ENCODE data around the gene TTLL11.

DNA sequence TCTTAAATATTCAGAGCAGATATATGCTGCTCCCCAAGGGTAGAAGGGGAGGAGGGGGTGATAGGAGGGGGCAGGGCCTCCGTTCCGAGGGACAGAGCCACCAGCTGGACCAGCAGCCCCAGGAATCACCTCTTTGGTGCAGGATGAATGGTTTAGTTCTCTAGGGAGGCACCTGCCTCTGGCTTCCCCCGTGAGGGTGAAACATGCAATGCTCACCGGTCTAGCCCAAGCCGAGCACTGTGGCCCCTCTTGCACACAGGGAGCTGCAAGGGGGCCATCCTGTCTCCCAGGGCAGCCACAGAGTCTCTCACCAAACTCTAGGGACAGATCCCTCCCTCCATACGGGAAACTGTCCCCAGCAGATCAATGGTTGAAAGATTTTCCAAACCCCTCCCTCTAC, 278.0 kb downstream of the TTLL11 start:
- TF ChIP-seq, protein P1, sequence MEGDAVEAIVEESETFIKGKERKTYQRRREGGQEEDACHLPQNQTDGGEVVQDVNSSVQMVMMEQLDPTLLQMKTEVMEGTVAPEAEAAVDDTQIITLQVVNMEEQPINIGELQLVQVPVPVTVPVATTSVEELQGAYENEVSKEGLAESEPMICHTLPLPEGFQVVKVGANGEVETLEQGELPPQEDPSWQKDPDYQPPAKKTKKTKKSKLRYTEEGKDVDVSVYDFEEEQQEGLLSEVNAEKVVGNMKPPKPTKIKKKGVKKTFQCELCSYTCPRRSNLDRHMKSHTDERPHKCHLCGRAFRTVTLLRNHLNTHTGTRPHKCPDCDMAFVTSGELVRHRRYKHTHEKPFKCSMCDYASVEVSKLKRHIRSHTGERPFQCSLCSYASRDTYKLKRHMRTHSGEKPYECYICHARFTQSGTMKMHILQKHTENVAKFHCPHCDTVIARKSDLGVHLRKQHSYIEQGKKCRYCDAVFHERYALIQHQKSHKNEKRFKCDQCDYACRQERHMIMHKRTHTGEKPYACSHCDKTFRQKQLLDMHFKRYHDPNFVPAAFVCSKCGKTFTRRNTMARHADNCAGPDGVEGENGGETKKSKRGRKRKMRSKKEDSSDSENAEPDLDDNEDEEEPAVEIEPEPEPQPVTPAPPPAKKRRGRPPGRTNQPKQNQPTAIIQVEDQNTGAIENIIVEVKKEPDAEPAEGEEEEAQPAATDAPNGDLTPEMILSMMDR (IDR thresholded peaks at IDR 0.05), result no peak
- TF ChIP-seq POLR2A (IDR thresholded peaks at IDR 0.05), result no peak
